ENCODE data around the gene MRPL32.

Gene MRPL32

GRCh38 chr7:42914009-42914408 is 18.2 kb upstream of the MRPL32 start:
- H3K4me3 ChIP-seq (ENCODE audit: insufficient read depth, low read length, poor library complexity, severe bottlenecking), result no peak overlapping the region
- no peaks in the 10 kb centered on the region for H3K9me3 ChIP-seq (ENCODE audit: insufficient read depth, low read length)
- H3F3A ChIP-seq (ENCODE audit: insufficient read depth), result peaks cover 23% of the 10 kb centered on the region
- H3K79me2 ChIP-seq (ENCODE audit: insufficient read depth, low read length), result no peaks in the 10 kb centered on the region
- no peaks in the 10 kb centered on the region for H3K9me2 ChIP-seq (replicated peaks; ENCODE audit: insufficient read depth, low read length)
- H2AFZ ChIP-seq (ENCODE audit: low read depth, low read length, severe bottlenecking), result no peak overlapping the region
- peaks cover 18% of the 10 kb centered on the region for H3K36me3 ChIP-seq (ENCODE audit: low read length)
- no peak overlapping the region for H3K4me2 ChIP-seq (ENCODE audit: low read depth, low read length, poor library complexity, severe bottlenecking)
- H3K27me3 ChIP-seq (ENCODE audit: low read length), result no peaks in the 10 kb centered on the region
- TF ChIP-seq EZH2phosphoT487 (conservative IDR thresholded peaks at IDR 0.05; ENCODE audit: low read length) (no peak), CTCF (IDR thresholded peaks at IDR 0.05; ENCODE audit: insufficient read depth, low read length, poor library complexity, severe bottlenecking) (no peak)
- no peak overlapping the region for H3K9ac ChIP-seq (ENCODE audit: low read length)
- H3K27ac ChIP-seq (ENCODE audit: low read depth, low read length), result no peak overlapping the region
- no peaks in the 10 kb centered on the region for H4K20me1 ChIP-seq (ENCODE audit: low read depth, low read length)

- no peak overlapping the region for H3K4me2 ChIP-seq (ENCODE audit: low read depth, low read length, poor library complexity, severe bottlenecking)
- no peak overlapping the region for H3K4me3 ChIP-seq (ENCODE audit: insufficient read depth, low read length, poor library complexity, severe bottlenecking)
- H3K27me3 ChIP-seq (ENCODE audit: low read length), result no peaks in the 10 kb centered on the region
- no peaks in the 10 kb centered on the region for H3K9me2 ChIP-seq (replicated peaks; ENCODE audit: insufficient read depth, low read length)
- H3F3A ChIP-seq (ENCODE audit: insufficient read depth), result peaks cover 23% of the 10 kb centered on the region
- H3K9ac ChIP-seq (ENCODE audit: low read length), result no peak overlapping the region
- TF ChIP-seq EZH2phosphoT487 (conservative IDR thresholded peaks at IDR 0.05; ENCODE audit: low read length) (no peak), CTCF (IDR thresholded peaks at IDR 0.05; ENCODE audit: insufficient read depth, low read length, poor library complexity, severe bottlenecking) (no peak)
- no peaks in the 10 kb centered on the region for H3K9me3 ChIP-seq (ENCODE audit: insufficient read depth, low read length)
- H3K27ac ChIP-seq (ENCODE audit: low read depth, low read length), result no peak overlapping the region
- no peaks in the 10 kb centered on the region for H3K79me2 ChIP-seq (ENCODE audit: insufficient read depth, low read length)
- no peak overlapping the region for H2AFZ ChIP-seq (ENCODE audit: low read depth, low read length, severe bottlenecking)
- no peaks in the 10 kb centered on the region for H4K20me1 ChIP-seq (ENCODE audit: low read depth, low read length)
- peaks cover 23% of the 10 kb centered on the region for H3K36me3 ChIP-seq (ENCODE audit: low read length)
Observed at GRCh38 chr7:42914421-42915045, 17.6 kb upstream of the MRPL32 start.

- Histone ChIP-seq H3K27ac (ENCODE audit: low read depth, low read length) (no peak overlapping the region), H3F3A (ENCODE audit: insufficient read depth) (peaks cover 23% of the 10 kb centered on the region), H3K79me2 (ENCODE audit: insufficient read depth, low read length) (no peaks in the 10 kb centered on the region), H2AFZ (ENCODE audit: low read depth, low read length, severe bottlenecking) (no peak overlapping the region), H3K4me2 (ENCODE audit: low read depth, low read length, poor library complexity, severe bottlenecking) (no peak overlapping the region), H3K9ac (ENCODE audit: low read length) (no peak overlapping the region), H3K9me2 (replicated peaks; ENCODE audit: insufficient read depth, low read length) (no peaks in the 10 kb centered on the region), H3K4me3 (ENCODE audit: insufficient read depth, low read length, poor library complexity, severe bottlenecking) (no peak overlapping the region), H3K27me3 (ENCODE audit: low read length) (no peaks in the 10 kb centered on the region), H3K36me3 (ENCODE audit: low read length) (peaks cover 31% of the 10 kb centered on the region), H3K9me3 (ENCODE audit: insufficient read depth, low read length) (no peaks in the 10 kb centered on the region), H4K20me1 (ENCODE audit: low read depth, low read length) (0 out of 2 replicates have a peak, but pooled peaks cover 3% of the 10 kb centered on the region)
- TF ChIP-seq CTCF (IDR thresholded peaks at IDR 0.05; ENCODE audit: insufficient read depth, low read length, poor library complexity, severe bottlenecking) (no peak), EZH2phosphoT487 (conservative IDR thresholded peaks at IDR 0.05; ENCODE audit: low read length) (no peak)
Observed at GRCh38 chr7:42915356-42915755, 16.8 kb upstream of the MRPL32 start.
